HG03095 (cell line): ENCODE measurements around the gene DIS3L2.
"Not testable (repeated sequence)": the region's sequence is repeated elsewhere in the genome, so short reads cannot be mapped to it uniquely, and the experiment has no call there.

Experiments
- ATAC-seq: cut with Tn5 transposase; IDR thresholded peaks from one replicate; pipeline ENCODE4 v1.9.1; 2021; ENCODE audit warnings: moderate library complexity; ENCODE audit not compliant: unreplicated experiment

DIS3L2 gene

DNA sequence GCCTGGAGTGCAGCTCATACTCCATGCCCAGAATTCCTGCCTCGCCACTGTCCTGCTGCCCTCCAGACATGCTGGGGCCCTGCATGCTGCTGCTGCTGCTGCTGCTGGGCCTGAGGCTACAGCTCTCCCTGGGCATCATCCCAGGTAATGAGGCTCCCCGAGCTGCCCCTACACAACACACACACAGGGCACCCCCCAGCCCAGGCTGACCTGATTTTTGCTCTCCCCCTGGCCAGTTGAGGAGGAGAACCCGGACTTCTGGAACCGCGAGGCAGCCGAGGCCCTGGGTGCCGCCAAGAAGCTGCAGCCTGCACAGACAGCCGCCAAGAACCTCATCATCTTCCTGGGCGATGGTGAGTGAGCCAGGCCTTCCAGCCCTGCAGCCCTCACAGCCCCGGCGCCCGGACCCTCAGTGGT lies 417.2 kb downstream of the DIS3L2 start, which contains the start of gene ALPP:
TSS of gene ALPP (plus strand) at position 17 of the 417 bp plus-strand sequence. CDS start at position 69, 52 bp downstream.
- not testable (repeated sequence) for ATAC-seq

DNA sequence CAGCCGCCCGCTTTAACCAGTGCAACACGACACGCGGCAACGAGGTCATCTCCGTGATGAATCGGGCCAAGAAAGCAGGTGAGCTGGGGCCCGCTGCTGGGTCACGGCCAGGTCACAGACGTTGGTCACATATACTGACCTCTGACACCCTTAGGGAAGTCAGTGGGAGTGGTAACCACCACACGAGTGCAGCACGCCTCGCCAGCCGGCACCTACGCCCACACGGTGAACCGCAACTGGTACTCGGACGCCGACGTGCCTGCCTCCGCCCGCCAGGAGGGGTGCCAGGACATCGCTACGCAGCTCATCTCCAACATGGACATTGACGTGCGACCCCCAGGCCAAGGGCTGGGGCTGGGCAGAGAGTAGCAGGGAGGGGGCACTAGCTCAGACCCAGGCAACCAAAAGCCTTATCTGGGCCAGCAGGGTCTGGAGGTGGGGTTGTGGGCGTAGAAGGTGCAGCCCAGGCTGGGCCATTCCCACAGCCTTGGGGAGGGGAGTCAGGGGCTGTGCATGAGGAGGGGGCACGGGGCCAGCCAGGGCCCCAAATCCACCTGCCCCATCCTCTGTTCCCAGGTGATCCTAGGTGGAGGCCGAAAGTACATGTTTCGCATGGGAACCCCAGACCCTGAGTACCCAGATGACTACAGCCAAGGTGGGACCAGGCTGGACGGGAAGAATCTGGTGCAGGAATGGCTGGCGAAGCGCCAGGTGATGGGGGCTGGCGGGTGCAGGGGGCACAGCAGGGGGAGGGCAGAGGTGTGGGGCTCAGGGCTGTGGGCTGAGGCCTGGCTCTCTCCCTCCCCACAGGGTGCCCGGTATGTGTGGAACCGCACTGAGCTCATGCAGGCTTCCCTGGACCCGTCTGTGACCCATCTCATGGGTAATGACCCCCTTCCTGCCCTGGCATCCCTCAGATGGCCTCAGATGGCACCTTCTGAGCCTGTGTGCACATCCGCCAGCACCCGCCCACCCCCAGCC lies 418.4 kb downstream of the DIS3L2 start:
- not testable (repeated sequence) for ATAC-seq

DNA sequence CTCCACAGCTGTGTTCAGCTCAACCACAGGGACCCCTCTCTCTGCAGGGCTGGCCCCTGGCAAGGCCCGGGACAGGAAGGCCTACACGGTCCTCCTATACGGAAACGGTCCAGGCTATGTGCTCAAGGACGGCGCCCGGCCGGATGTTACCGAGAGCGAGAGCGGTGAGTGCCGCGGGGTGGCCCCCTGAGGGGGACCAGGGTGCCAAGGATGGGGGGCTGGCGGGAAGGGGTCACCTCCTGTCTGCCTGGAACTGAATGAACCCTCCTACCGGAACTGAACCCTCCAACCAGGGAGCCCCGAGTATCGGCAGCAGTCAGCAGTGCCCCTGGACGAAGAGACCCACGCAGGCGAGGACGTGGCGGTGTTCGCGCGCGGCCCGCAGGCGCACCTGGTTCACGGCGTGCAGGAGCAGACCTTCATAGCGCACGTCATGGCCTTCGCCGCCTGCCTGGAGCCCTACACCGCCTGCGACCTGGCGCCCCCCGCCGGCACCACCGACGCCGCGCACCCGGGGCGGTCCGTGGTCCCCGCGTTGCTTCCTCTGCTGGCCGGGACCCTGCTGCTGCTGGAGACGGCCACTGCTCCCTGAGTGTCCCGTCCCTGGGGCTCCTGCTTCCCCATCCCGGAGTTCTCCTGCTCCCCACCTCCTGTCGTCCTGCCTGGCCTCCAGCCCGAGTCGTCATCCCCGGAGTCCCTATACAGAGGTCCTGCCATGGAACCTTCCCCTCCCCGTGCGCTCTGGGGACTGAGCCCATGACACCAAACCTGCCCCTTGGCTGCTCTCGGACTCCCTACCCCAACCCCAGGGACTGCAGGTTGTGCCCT lies 419.9 kb downstream of the DIS3L2 start:
- not testable (repeated sequence) for ATAC-seq

DNA sequence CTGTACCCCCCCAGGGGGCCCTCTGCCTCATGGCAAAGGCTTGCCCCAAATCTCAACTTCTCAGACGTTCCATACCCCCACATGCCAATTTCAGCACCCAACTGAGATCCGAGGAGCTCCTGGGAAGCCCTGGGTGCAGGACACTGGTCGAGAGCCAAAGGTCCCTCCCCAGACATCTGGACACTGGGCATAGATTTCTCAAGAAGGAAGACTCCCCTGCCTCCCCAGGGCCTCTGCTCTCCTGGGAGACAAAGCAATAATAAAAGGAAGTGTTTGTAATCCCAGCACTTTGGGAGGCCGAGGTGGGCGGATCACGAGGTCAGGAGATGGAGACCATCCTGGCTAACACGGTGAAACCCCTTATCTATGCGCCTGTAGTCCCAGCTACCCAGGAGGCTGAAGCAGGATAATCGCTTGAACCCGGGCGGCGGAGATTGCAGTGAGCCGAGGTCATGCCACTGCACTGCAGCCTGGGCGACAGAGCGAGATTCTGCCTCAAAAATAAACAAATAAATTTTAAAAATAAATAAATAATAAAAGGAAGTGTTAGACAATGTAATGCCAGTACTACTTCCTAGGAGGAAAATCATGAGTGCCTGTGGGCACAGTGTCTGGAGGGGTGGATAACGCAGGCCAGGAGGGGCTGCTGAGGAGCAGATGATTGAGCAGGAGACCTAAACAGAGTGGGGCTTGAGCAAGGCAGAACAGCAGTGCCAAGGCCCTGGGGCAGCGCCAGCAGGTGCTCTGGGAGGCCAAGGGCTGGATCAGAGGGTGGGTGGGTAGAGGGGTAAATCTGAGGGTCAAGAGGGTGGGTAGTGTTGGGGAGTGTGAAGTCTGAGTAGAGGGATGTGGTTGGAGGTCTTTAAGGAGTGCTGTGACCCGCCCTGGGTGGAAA lies 421.1 kb downstream of the DIS3L2 start:
- ATAC-seq: no peak

DNA sequence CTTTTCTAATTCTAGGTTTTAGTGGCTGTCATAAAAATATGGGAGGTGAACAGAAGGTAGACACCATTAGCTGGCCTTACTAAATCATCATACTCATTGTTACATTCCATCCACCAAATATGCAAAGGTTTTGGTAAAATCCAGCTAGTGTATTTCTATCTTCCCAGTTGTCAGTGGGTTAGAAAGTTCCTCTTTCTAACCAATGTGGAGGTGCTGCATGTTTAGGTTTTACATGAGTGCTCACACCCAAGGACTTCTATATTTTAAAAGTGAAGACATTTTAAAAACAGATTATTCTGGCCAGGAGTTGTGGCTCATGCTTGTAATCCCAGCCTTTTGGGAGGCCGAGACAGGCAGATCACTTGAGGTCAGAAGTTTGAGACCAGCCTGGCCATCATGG lies 423.0 kb downstream of the DIS3L2 start:
- ATAC-seq: no peak

DNA sequence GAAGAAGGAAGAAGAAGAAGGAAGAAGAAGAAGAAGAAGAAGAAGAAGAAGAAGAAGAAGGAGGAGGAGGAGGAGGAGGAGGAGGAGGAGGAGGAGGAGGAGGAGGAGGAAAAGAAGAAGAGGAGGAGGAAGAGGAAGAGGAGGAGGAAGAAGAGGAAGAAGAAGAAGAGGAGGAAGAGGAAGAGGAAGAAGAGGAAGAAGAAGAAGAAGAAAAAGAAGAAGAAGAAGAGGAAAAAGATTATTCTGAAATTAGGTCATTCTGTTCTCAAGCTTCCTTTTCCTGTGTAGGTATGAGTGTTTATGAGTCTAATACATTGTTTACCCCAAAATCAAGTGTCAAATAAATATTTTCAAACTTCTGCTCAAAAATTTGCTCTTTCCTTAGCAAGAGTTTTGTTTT lies 423.5 kb downstream of the DIS3L2 start:
- not testable (repeated sequence) for ATAC-seq

DNA sequence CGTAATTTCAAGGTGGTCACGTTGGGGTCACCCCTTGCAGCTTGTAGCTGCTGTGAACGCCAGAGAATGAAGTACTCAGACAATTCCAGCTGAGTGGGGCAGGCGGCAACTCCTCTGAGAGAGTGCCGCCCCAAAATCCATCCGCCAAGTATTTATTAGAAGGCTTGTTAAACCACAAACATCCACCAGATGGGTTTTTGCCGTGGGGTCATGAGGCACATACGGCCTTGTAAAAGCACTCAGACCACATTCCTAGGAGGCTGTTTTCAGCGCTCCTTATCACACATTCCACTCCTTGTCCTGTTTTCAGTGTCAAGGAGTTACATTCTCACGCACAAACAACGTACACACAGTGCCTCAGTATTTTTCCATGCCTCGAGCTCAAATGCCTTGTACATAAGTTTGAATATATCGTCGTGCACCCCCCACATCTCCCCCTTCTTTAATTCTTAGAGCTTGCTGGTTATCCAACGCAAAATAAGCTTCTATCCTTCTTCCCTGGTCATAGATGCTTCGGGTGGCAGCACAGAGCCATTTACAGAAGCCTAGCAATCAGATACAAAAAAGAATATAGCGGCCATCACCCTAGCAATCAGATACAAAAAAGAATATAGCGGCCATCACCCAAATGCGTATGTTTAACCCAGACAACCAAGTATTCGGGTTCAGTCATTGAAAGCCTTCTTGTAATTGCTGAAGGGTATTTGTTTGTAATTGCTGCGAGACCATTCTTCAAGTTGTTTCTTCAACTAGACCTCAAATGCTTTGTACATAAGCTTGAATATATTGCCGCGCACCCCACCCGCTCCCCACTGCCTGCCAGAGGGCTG lies 424.4 kb downstream of the DIS3L2 start:
- ATAC-seq: no peak

DNA sequence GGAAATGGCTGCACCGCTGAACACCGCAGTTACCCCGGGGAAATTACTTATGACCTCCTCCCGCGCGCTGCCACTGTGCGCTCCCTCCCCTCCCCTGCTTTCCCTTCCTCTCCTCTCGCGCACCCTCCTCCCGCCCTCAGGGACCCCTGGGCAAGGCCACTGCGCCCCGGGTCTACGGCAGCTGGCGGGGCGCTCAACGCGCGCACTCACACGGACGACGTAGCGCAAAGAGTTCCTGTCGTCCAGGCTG lies 424.9 kb downstream of the DIS3L2 start:
- ATAC-seq: no peak
